Inferior parietal cortex (tissue), 1 donor: ENCODE data around the gene CD226.

Experiments used
- DNase-seq: peaks from one replicate; pipeline ENCODE4 v3.0.0-alpha.2; 2016; ENCODE audit errors: extremely low spot score

Gene CD226

GRCh38 chr18:69817335-69817940, 130.2 kb downstream of the CD226 start:
- no peak for DNase-seq

GRCh38 chr18:69814861-69815385, 132.8 kb downstream of the CD226 start:
- no peak for DNase-seq

- no peak for DNase-seq
Measured at GRCh38 chr18:69813559-69813958, 134.1 kb downstream of the CD226 start.

- DNase-seq: no peak
Measured at GRCh38 chr18:69808399-69808798, 139.3 kb downstream of the CD226 start.

GRCh38 chr18:69804776-69805501, 142.7 kb downstream of the CD226 start:
- no peak for DNase-seq
